K562 (cell line): Measurements from ENCODE around the gene ARHGEF25. TPM values are rescaled to one million over a fixed set of nuclear protein-coding genes. Genes with fewer than 3 reads are reported as not detected.

Source experiments
- CTBP1 ChIP-seq: fragments of 450-650 bp; IDR thresholded peaks from 2 replicates; pipeline ENCODE4 v1.6.1; 2016; ENCODE audit warnings: borderline replicate concordance
- EP300 ChIP-seq: IDR thresholded peaks from 2 replicates; pipeline ENCODE4 v1.6.1; 2012; ENCODE audit warnings: low read length, improper control_type of control experiment
- FUS ChIP-seq: fragments of 200-400 bp; formaldehyde crosslinking; optimal IDR thresholded peaks from 2 replicates; pipeline ENCODE3; 2017; ENCODE audit warnings: low read depth, low read length
- HEY1 ChIP-seq: fragments of 250-450 bp; sonication (Bioruptor Pico); IDR thresholded peaks from 2 replicates; pipeline ENCODE4 v1.5.0; 2020; ENCODE audit warnings: mild to moderate bottlenecking, moderate library complexity, borderline replicate concordance
- HLTF ChIP-seq: fragments of 450-650 bp; IDR thresholded peaks from 2 replicates; pipeline ENCODE4 v1.6.1; 2016
- PRPF4 ChIP-seq: fragments of 200-400 bp; formaldehyde crosslinking; IDR thresholded peaks from one replicate; pipeline ENCODE4 v1.6.1; 2017; ENCODE audit warnings: low read length, low read depth, mild to moderate bottlenecking; ENCODE audit not compliant: insufficient read depth, poor library complexity, severe bottlenecking
- PTRF ChIP-seq: fragments of 450-650 bp; IDR thresholded peaks from 2 replicates; pipeline ENCODE4 v1.6.1; 2016; ENCODE audit warnings: mild to moderate bottlenecking, missing genetic modification characterization, missing compliant biosample characterization
- RBM14 ChIP-seq: fragments of 200-400 bp; formaldehyde crosslinking; IDR thresholded peaks from 2 replicates; pipeline ENCODE4 v1.6.1; 2018; ENCODE audit warnings: low read depth, mild to moderate bottlenecking, low read length, moderate library complexity, borderline replicate concordance; ENCODE audit not compliant: insufficient read depth
- RBM34 ChIP-seq: fragments of 200-400 bp; formaldehyde crosslinking; IDR thresholded peaks from 2 replicates; pipeline ENCODE4 v1.6.1; 2018; ENCODE audit warnings: low read length, borderline replicate concordance; ENCODE audit not compliant: insufficient read depth
- SIN3A ChIP-seq, 2 experiments: fragments of 150-350 bp in 1 of 2; IDR thresholded peaks; 2 replicates each; pipeline ENCODE4 v1.6.1; 2011 to 2016; ENCODE audit warnings: borderline replicate concordance in 2 of 2, low read depth in 2 of 2, low read length in 2 of 2, mild to moderate bottlenecking in 2 of 2, moderate library complexity in 2 of 2; ENCODE audit not compliant: control insufficient read depth in 1 of 2
- STAT5A ChIP-seq: IDR thresholded peaks from 2 replicates; pipeline ENCODE4 v1.6.1; 2012; ENCODE audit warnings: low read length, inconsistent platforms, borderline replicate concordance
- TEAD4 ChIP-seq, 2 experiments: sonication (generic) in 1 of 2; formaldehyde crosslinking in 1 of 2; IDR thresholded peaks; 2 replicates each; pipeline versions ENCODE4 v1.6.1 to v1.8.0; 2012 to 2022; ENCODE audit warnings: borderline replicate concordance in 1 of 2, inconsistent platforms in 1 of 2, low read length in 1 of 2, mild to moderate bottlenecking in 1 of 2, missing genetic modification reagents in 1 of 2
- ZNF699 ChIP-seq: fragments of 250-450 bp; sonication (Bioruptor Pico); IDR thresholded peaks from 2 replicates; pipeline ENCODE4 v1.8.0; 2021; ENCODE audit warnings: mild to moderate bottlenecking, moderate library complexity; ENCODE audit not compliant: insufficient replicate concordance
- polyA plus RNA-seq, 8 experiments: library from polyadenylated mRNA; depleted of rRNA in 4 of 8; stranded (reverse) in 5 of 8; unstranded in 3 of 8; fragments of >200 nt; fragmentation: Nextera tagmentation in 2 of 8; fragmentation: Illumina TruSeq in 1 of 8; extraction: Ambion mirVana in 2 of 8; extraction: Trizol in 1 of 8; gene quantifications; 2 replicates each; pipeline versions ENCODE4 v1.2.1 to v1.2.3, GENCODE V29; 2011 to 2014; ENCODE audit warnings: inconsistent platforms in 1 of 8, missing spikeins in 1 of 8
- total RNA-seq, 7 experiments: library from RNA; depleted of rRNA in 6 of 7; stranded (reverse); fragments of >200 nt in 6 of 7; fragmentation: Illumina TruSeq in 2 of 7; extraction: Trizol in 2 of 7; gene quantifications; 2 replicates each; pipeline versions ENCODE4 v1.2.1 to v1.2.3, GENCODE V29; 2011 to 2021; ENCODE audit warnings: low replicate concordance in 1 of 7
- TF ChIP-seq, protein P1 (sequence below), 2 experiments: fragments of 200-800 bp in 1 of 2; sonication (Bioruptor generic) in 1 of 2; sonication (generic) in 1 of 2; formaldehyde crosslinking in 1 of 2; IDR thresholded peaks in 1 of 2; conservative IDR thresholded peaks in 1 of 2; 2 replicates each; pipeline versions ENCODE4 v1.5.0 to v1.6.1; 2016 to 2020; ENCODE audit warnings: missing compliant biosample characterization in 1 of 2, missing genetic modification characterization in 1 of 2, missing genetic modification reagents in 1 of 2
- TF ChIP-seq, protein P2 (sequence below): fragments of 250-450 bp; sonication (Bioruptor Pico); IDR thresholded peaks from 2 replicates; pipeline ENCODE4 v1.5.0; 2020; ENCODE audit warnings: mild to moderate bottlenecking, borderline replicate concordance

ARHGEF25 gene
- total and polyA plus RNA-seq, 9 of the 15 experiments (the other 6 are each of a cell fraction or from before 2014, with no cell fraction given), result 0.13 to 17.3 (median 11.6) TPM

- TF ChIP-seq, protein P1, sequence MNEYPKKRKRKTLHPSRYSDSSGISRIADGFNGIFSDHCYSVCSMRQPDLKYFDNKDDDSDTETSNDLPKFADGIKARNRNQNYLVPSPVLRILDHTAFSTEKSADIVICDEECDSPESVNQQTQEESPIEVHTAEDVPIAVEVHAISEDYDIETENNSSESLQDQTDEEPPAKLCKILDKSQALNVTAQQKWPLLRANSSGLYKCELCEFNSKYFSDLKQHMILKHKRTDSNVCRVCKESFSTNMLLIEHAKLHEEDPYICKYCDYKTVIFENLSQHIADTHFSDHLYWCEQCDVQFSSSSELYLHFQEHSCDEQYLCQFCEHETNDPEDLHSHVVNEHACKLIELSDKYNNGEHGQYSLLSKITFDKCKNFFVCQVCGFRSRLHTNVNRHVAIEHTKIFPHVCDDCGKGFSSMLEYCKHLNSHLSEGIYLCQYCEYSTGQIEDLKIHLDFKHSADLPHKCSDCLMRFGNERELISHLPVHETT (CRISPR knock-in tag; conservative IDR thresholded peaks at IDR 0.05 in 1 of 2, IDR thresholded peaks at IDR 0.05 in 1 of 2), result no peak
- TF ChIP-seq HEY1 (CRISPR knock-in tag) (no peak), SIN3A (IDR thresholded peaks at IDR 0.05; ENCODE audit: borderline replicate concordance in 2 of 2, control insufficient read depth in 1 of 2, low read depth in 2 of 2, low read length in 2 of 2) (no peak), FUS (no peak), ZNF699 (CRISPR knock-in tag) (no peak), RBM14 (no peak), CTBP1 (peak; percentile 36; the same call in 1 of the 2 replicates), PTRF (tag) (no peak), EP300 (no peak; the same call in 1 of the 2 replicates), HLTF (no peak), RBM34 (no peak), STAT5A (no peak), PRPF4 (no peak), TEAD4 (IDR thresholded peaks at IDR 0.05; ENCODE audit: low read length) (peak; percentile 21; the same call in 1 of the 2 replicates), TEAD4 (CRISPR knock-in tag; IDR thresholded peaks at IDR 0.05; ENCODE audit: borderline replicate concordance) (no peak)
- TF ChIP-seq, protein P2, sequence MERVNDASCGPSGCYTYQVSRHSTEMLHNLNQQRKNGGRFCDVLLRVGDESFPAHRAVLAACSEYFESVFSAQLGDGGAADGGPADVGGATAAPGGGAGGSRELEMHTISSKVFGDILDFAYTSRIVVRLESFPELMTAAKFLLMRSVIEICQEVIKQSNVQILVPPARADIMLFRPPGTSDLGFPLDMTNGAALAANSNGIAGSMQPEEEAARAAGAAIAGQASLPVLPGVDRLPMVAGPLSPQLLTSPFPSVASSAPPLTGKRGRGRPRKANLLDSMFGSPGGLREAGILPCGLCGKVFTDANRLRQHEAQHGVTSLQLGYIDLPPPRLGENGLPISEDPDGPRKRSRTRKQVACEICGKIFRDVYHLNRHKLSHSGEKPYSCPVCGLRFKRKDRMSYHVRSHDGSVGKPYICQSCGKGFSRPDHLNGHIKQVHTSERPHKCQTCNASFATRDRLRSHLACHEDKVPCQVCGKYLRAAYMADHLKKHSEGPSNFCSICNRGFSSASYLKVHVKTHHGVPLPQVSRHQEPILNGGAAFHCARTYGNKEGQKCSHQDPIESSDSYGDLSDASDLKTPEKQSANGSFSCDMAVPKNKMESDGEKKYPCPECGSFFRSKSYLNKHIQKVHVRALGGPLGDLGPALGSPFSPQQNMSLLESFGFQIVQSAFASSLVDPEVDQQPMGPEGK (CRISPR knock-in tag), result no peak
Observed at GRCh38 chr12:57640175-57641042, 29.2 kb downstream of the ARHGEF25 start (continued).
